H9 (cell line): ENCODE data around the gene C9. TPM values are rescaled to one million over a fixed set of nuclear protein-coding genes. Genes with fewer than 3 reads are reported as not detected.
"Not testable (repeated sequence)": the region's sequence is repeated elsewhere in the genome, so short reads cannot be mapped to it uniquely, and the experiment has no call there.

Experiments used
- DNase-seq: peaks from one replicate; pipeline ENCODE4 v3.0.0-alpha.2; 2017
- H2AFZ ChIP-seq: one replicate; pipeline ENCODE4 v1.6.1; 2013; ENCODE audit warnings: mild to moderate bottlenecking, low read length, control low read depth, moderate library complexity
- H2AK5ac ChIP-seq: 2 replicates; pipeline ENCODE4 v1.6.1; 2013; ENCODE audit warnings: low read length, control low read depth, mixed read lengths; ENCODE audit not compliant: insufficient read length
- H2BK120ac ChIP-seq: one replicate; pipeline ENCODE4 v1.6.1; 2013; ENCODE audit warnings: low read depth, mild to moderate bottlenecking, low read length, control low read depth, inconsistent platforms; ENCODE audit not compliant: poor library complexity, severe bottlenecking
- H2BK12ac ChIP-seq: 2 replicates; pipeline ENCODE4 v1.6.1; 2013; ENCODE audit warnings: low read length, control low read depth, mixed read lengths, low read depth; ENCODE audit not compliant: insufficient read length
- H2BK15ac ChIP-seq: 2 replicates; pipeline ENCODE4 v1.6.1; 2013; ENCODE audit warnings: low read depth, low read length, control low read depth
- H2BK20ac ChIP-seq: one replicate; pipeline ENCODE4 v1.6.1; 2013; ENCODE audit warnings: low read depth, mild to moderate bottlenecking, low read length, control low read depth, inconsistent platforms; ENCODE audit not compliant: poor library complexity, severe bottlenecking
- H2BK5ac ChIP-seq: 2 replicates; pipeline ENCODE4 v1.6.1; 2013; ENCODE audit warnings: low read length, control low read depth, mixed read lengths; ENCODE audit not compliant: insufficient read length
- H3K14ac ChIP-seq: 2 replicates; pipeline ENCODE4 v1.6.1; 2013; ENCODE audit warnings: low read length, control low read depth; ENCODE audit not compliant: insufficient read depth
- H3K18ac ChIP-seq: 2 replicates; pipeline ENCODE4 v1.6.1; 2013; ENCODE audit warnings: low read depth, mild to moderate bottlenecking, mixed read lengths, low read length, control low read depth; ENCODE audit not compliant: insufficient read length
- H3K23ac ChIP-seq: 2 replicates; pipeline ENCODE4 v1.6.1; 2013; ENCODE audit warnings: low read length, control low read depth, mixed read lengths, low read depth; ENCODE audit not compliant: insufficient read length
- H3K23me2 ChIP-seq: 2 replicates; pipeline ENCODE4 v1.6.1; 2013; ENCODE audit warnings: low read depth, mild to moderate bottlenecking, mixed read lengths, low read length, control low read depth; ENCODE audit not compliant: insufficient read length, poor library complexity, severe bottlenecking
- H3K27ac ChIP-seq: 2 replicates; pipeline ENCODE4 v1.5.1; 2013; ENCODE audit warnings: low read length, control low read depth, mixed read lengths, low read depth; ENCODE audit not compliant: insufficient read length
- H3K27me3 ChIP-seq: 2 replicates; pipeline ENCODE4 v1.6.1; 2013; ENCODE audit warnings: low read length, control low read depth, inconsistent platforms; ENCODE audit not compliant: insufficient read depth
- H3K4ac ChIP-seq: 2 replicates; pipeline ENCODE4 v1.6.1; 2013; ENCODE audit warnings: low read depth, mild to moderate bottlenecking, control low read depth, inconsistent platforms, low read length, moderate library complexity
- H3K4me1 ChIP-seq: 2 replicates; pipeline ENCODE4 v1.6.1; 2013; ENCODE audit warnings: low read length, control low read depth, inconsistent platforms; ENCODE audit not compliant: insufficient read depth
- H3K4me2 ChIP-seq: 2 replicates; pipeline ENCODE4 v1.6.1; 2013; ENCODE audit warnings: low read length, control low read depth, mixed read lengths; ENCODE audit not compliant: insufficient read length, insufficient read depth
- H3K56ac ChIP-seq: 2 replicates; pipeline ENCODE4 v1.6.1; 2013; ENCODE audit warnings: low read depth, mild to moderate bottlenecking, mixed read lengths, low read length, control low read depth; ENCODE audit not compliant: insufficient read length
- H3K79me1 ChIP-seq: 2 replicates; pipeline ENCODE4 v1.6.1; 2013; ENCODE audit warnings: low read depth, mild to moderate bottlenecking, moderate library complexity, low read length, control low read depth, inconsistent platforms; ENCODE audit not compliant: insufficient read depth, poor library complexity, severe bottlenecking
- H3K79me2 ChIP-seq: 2 replicates; pipeline ENCODE4 v1.6.1; 2013; ENCODE audit warnings: low read length, control low read depth, inconsistent platforms; ENCODE audit not compliant: insufficient read depth
- H3K9ac ChIP-seq: 2 replicates; pipeline ENCODE4 v1.6.1; 2013; ENCODE audit warnings: low read length, control low read depth, mixed read lengths; ENCODE audit not compliant: insufficient read length; ENCODE audit errors: extremely low read depth
- H3K9me3 ChIP-seq: one replicate; pipeline ENCODE4 v1.6.1; 2013; ENCODE audit warnings: low read depth, low read length, inconsistent platforms; ENCODE audit not compliant: control insufficient read depth
- H3T11ph ChIP-seq: one replicate; pipeline ENCODE4 v1.6.1; 2013; ENCODE audit warnings: mild to moderate bottlenecking, low read length, control low read depth, inconsistent platforms
- H4K20me1 ChIP-seq: one replicate; pipeline ENCODE4 v1.6.1; 2013; ENCODE audit not compliant: control insufficient read depth, insufficient read length, insufficient read depth
- H4K5ac ChIP-seq: 2 replicates; pipeline ENCODE4 v1.6.1; 2013; ENCODE audit warnings: low read depth, mild to moderate bottlenecking, mixed read lengths, low read length, control low read depth; ENCODE audit not compliant: insufficient read length
- H4K8ac ChIP-seq: replicated peaks from 2 replicates; pipeline ENCODE4 v1.6.1; 2013; ENCODE audit warnings: low read length, control low read depth, mixed read lengths, low read depth; ENCODE audit not compliant: insufficient read length
- H4K91ac ChIP-seq: 2 replicates; pipeline ENCODE4 v1.6.1; 2013; ENCODE audit warnings: low read depth, mild to moderate bottlenecking, moderate library complexity, mixed read lengths, low read length, control low read depth; ENCODE audit not compliant: insufficient read length
- H3K27ac Mint-ChIP-seq, 3 experiments: 2 replicates in 2 of 3; 3 replicates in 1 of 3; pipeline ENCODE4 v1.8.0; 2020 to 2021; ENCODE audit warnings: mixed read lengths in 3 of 3, mild to moderate bottlenecking in 1 of 3, moderate library complexity in 1 of 3
- H3K27me3 Mint-ChIP-seq: 2 replicates; pipeline ENCODE4 v1.8.0; 2021; ENCODE audit warnings: low read depth, mild to moderate bottlenecking, moderate library complexity, mixed read lengths
- H3K36me3 Mint-ChIP-seq, 3 experiments: 2 replicates in 2 of 3; 3 replicates in 1 of 3; pipeline ENCODE4 v1.8.0; 2020 to 2021; ENCODE audit warnings: low read depth in 3 of 3, mixed read lengths in 3 of 3; ENCODE audit not compliant: insufficient read depth in 1 of 3
- H3K4me1 Mint-ChIP-seq, 2 experiments: 2 replicates each; pipeline ENCODE4 v1.8.0; 2020; ENCODE audit warnings: mixed read lengths in 2 of 2
- H3K4me3 Mint-ChIP-seq, 2 experiments: 2 replicates in 1 of 2; 3 replicates in 1 of 2; pipeline ENCODE4 v1.8.0; 2020 to 2021; ENCODE audit warnings: mild to moderate bottlenecking in 2 of 2, mixed read lengths in 2 of 2, moderate library complexity in 1 of 2
- H3K9me3 Mint-ChIP-seq, 2 experiments: 2 replicates in 1 of 2; 3 replicates in 1 of 2; pipeline ENCODE4 v1.8.0; 2020; ENCODE audit warnings: mild to moderate bottlenecking in 2 of 2, mixed read lengths in 2 of 2, moderate library complexity in 1 of 2
- CTCF ChIP-seq: fragments of 200-600 bp; sonication (generic); conservative IDR thresholded peaks from 3 replicates; pipeline ENCODE4 v1.8.0; 2021; ENCODE audit warnings: antibody characterized with exemption, mild to moderate bottlenecking
- WGBS: extraction: QIAGEN DNeasy Blood & Tissue Kit; methylation state at CpG from one replicate; pipeline ENCODE4 v1.1.7; 2013; ENCODE audit warnings: missing lambda C conversion rate, low lambda C conversion rate, mixed read lengths; ENCODE audit not compliant: insufficient read length; ENCODE audit errors: extremely low coverage; 5-methylcytosine and 5-hydroxymethylcytosine counted together
- total RNA-seq: library from RNA; stranded (reverse); gene quantifications from 2 replicates; pipeline ENCODE4 v1.2.1, GENCODE V29; 2021

Gene C9
- total RNA-seq, 1 experiment from 2014 or later: not detected

- no peak overlapping the region for H3T11ph ChIP-seq
- no peak overlapping the region for H2AFZ ChIP-seq
- H2BK20ac ChIP-seq: no peak overlapping the region
- H2BK15ac ChIP-seq: no peak overlapping the region
- no peak overlapping the region for H3K27ac ChIP-seq
- no peak for DNase-seq
- H3K56ac ChIP-seq: no peak overlapping the region
- H2BK120ac ChIP-seq: no peak overlapping the region
- Mint-ChIP-seq H3K27ac (no peak overlapping the region), H3K4me3 (no peak overlapping the region), H3K27me3 (no peaks in the 10 kb centered on the region; the same call in 1 of the 2 replicates), H3K9me3 (peaks cover 15 to 20% of the 10 kb centered on the region in 2 experiments), H3K36me3 (peaks cover 0 to 10% (median 9%) of the 10 kb centered on the region in 3 experiments; a peak in 4 of 7 replicates), H3K4me1 (peaks cover 4 to 6% of the 10 kb centered on the region in 2 experiments)
- no peak overlapping the region for H2BK5ac ChIP-seq
- no peak overlapping the region for H4K91ac ChIP-seq
- H3K23ac ChIP-seq: no peak overlapping the region
- no peak overlapping the region for H3K14ac ChIP-seq
- no peaks in the 10 kb centered on the region for H3K79me1 ChIP-seq
- no peaks in the 10 kb centered on the region for H3K27me3 ChIP-seq
- H4K8ac ChIP-seq: no peak overlapping the region
- no peaks in the 10 kb centered on the region for H3K4me1 ChIP-seq
- no peak overlapping the region for H4K5ac ChIP-seq
- no peaks in the 10 kb centered on the region for H3K23me2 ChIP-seq
- no peak overlapping the region for H3K18ac ChIP-seq
- no peak overlapping the region for H3K4ac ChIP-seq
- TF ChIP-seq CTCF: no peak
- H2BK12ac ChIP-seq: no peak overlapping the region
- H3K4me2 ChIP-seq: no peak overlapping the region
- no peak overlapping the region for H3K9ac ChIP-seq
- WGBS: no CpG with 5 or more reads among the region's 1 CpG
- H3K79me2 ChIP-seq: no peaks in the 10 kb centered on the region
- H4K20me1 ChIP-seq: no peaks in the 10 kb centered on the region
- H3K9me3 ChIP-seq: no peaks in the 10 kb centered on the region
- H2AK5ac ChIP-seq: no peak overlapping the region
Observed at GRCh38 chr5:39337252-39337915, 26.9 kb downstream of the C9 start.

GRCh38 chr5:39334296-39334695 is 30.0 kb downstream of the C9 start:
- H3K79me2 ChIP-seq, H3K9me3 ChIP-seq, H2BK5ac ChIP-seq, H2BK20ac ChIP-seq, H3T11ph ChIP-seq, H3K27ac Mint-ChIP-seq, H3K27me3 ChIP-seq, H3K23ac ChIP-seq, H3K14ac ChIP-seq, H2BK15ac ChIP-seq, H4K8ac ChIP-seq, H3K4me1 Mint-ChIP-seq, H3K27me3 Mint-ChIP-seq, H3K18ac ChIP-seq, H4K5ac ChIP-seq, H3K79me1 ChIP-seq, H4K91ac ChIP-seq, H4K20me1 ChIP-seq, H2AK5ac ChIP-seq, H3K4me3 Mint-ChIP-seq, H2BK12ac ChIP-seq, H3K56ac ChIP-seq, H3K27ac ChIP-seq, H3K23me2 ChIP-seq, H3K4me1 ChIP-seq, H3K9ac ChIP-seq, DNase-seq, H3K4ac ChIP-seq, H2AFZ ChIP-seq, H3K4me2 ChIP-seq, H2BK120ac ChIP-seq: not testable (repeated sequence)
- no CpG with 5 or more reads among the region's 27 CpGs for WGBS
- Mint-ChIP-seq H3K9me3 (peaks cover 15 to 20% of the 10 kb centered on the region in 2 experiments), H3K36me3 (peaks cover 0 to 10% (median 9%) of the 10 kb centered on the region in 3 experiments; a peak in 4 of 7 replicates)
